Urothelium cell line (cell line): ENCODE data around the gene CPED1.
"Not testable (repeated sequence)": the region's sequence is repeated elsewhere in the genome, so short reads cannot be mapped to it uniquely, and the experiment has no call there.

ENCODE experiments used
- DNase-seq: peaks from one replicate; pipeline ENCODE4 v3.0.0; 2011; ENCODE audit warnings: low spot score, mixed read lengths
- FAIRE-seq: peaks from 2 replicates; lab custom pipeline; 2011; peaks lifted over from hg19 to GRCh38; lab: Jason Lieb, UNC

Gene CPED1

GRCh38 chr7:121037957-121038716, 49.6 kb downstream of the CPED1 start:
- no peak for FAIRE-seq
- DNase-seq, result no peak

- FAIRE-seq (no peak), DNase-seq (no peak)
Observed at GRCh38 chr7:121038717-121039509, 50.4 kb downstream of the CPED1 start.

GRCh38 chr7:121039510-121039822, 51.0 kb downstream of the CPED1 start:
- no peak for DNase-seq
- no peak for FAIRE-seq

GRCh38 chr7:121039994-121040393, 51.5 kb downstream of the CPED1 start:
- FAIRE-seq (no peak), DNase-seq (no peak)

GRCh38 chr7:121041516-121042148, 53.1 kb downstream of the CPED1 start:
- no peak for DNase-seq
- FAIRE-seq, result no peak

- FAIRE-seq, result no peak
- DNase-seq, result no peak
Observed at GRCh38 chr7:121042195-121042594, 53.7 kb downstream of the CPED1 start.

GRCh38 chr7:121042899-121043298, 54.4 kb downstream of the CPED1 start:
- no peak for FAIRE-seq
- no peak for DNase-seq

- no peak for DNase-seq
- FAIRE-seq, result no peak
Observed at GRCh38 chr7:121043314-121044234, 55.1 kb downstream of the CPED1 start.

GRCh38 chr7:121045090-121045489, 56.6 kb downstream of the CPED1 start:
- DNase-seq, result no peak
- FAIRE-seq, result no peak

GRCh38 chr7:121046009-121046408, 57.5 kb downstream of the CPED1 start:
- no peak for FAIRE-seq
- DNase-seq, result no peak

- FAIRE-seq (no peak), DNase-seq (no peak)
Observed at GRCh38 chr7:121046893-121047468, 58.5 kb downstream of the CPED1 start.

- FAIRE-seq (no peak), DNase-seq (no peak)
Observed at GRCh38 chr7:121048195-121048594, 59.7 kb downstream of the CPED1 start.

- FAIRE-seq (no peak), DNase-seq (no peak)
Observed at GRCh38 chr7:121049028-121049791, 60.7 kb downstream of the CPED1 start.

- no peak for FAIRE-seq
- DNase-seq, result no peak
Observed at GRCh38 chr7:121049897-121050296, 61.4 kb downstream of the CPED1 start.

- FAIRE-seq, result no peak
- no peak for DNase-seq
Observed at GRCh38 chr7:121053219-121053618, 64.7 kb downstream of the CPED1 start.

GRCh38 chr7:121054925-121055324, 66.4 kb downstream of the CPED1 start:
- FAIRE-seq (no peak), DNase-seq (no peak)

GRCh38 chr7:121057878-121058277, 69.4 kb downstream of the CPED1 start:
- FAIRE-seq (no peak), DNase-seq (no peak)

GRCh38 chr7:121058975-121059374, 70.5 kb downstream of the CPED1 start:
- no peak for DNase-seq
- no peak for FAIRE-seq

GRCh38 chr7:121059979-121060509, 71.5 kb downstream of the CPED1 start:
- not testable (repeated sequence) for FAIRE-seq, DNase-seq
